ENCODE measurements around the gene GALNT3.

GALNT3 gene

GRCh38 chr2:165796129-165796528, 2.1 kb upstream of the GALNT3 start:
- DNase-seq (ENCODE audit: low read depth, low spot score) = no peak

GRCh38 chr2:165795011-165795410, 964 bp upstream of the GALNT3 start:
- DNase-seq (ENCODE audit: low read depth, low spot score) = no peak

GRCh38 chr2:165794536-165794928, 485 bp upstream of the GALNT3 start:
- DNase-seq (ENCODE audit: low read depth, low spot score) = no peak

- no peak for DNase-seq (ENCODE audit: low read depth, low spot score)
These were observed 777 bp downstream of the GALNT3 start for GRCh38 chr2:165793161-165793778.

- no peak for DNase-seq (ENCODE audit: low read depth, low spot score)
These were observed 2.0 kb downstream of the GALNT3 start for GRCh38 chr2:165792104-165792454.

- DNase-seq (ENCODE audit: low read depth, low spot score) = no peak
These were observed 2.5 kb downstream of the GALNT3 start for GRCh38 chr2:165791421-165792103.

- no peak for DNase-seq (ENCODE audit: low read depth, low spot score)
These were observed 3.6 kb downstream of the GALNT3 start for GRCh38 chr2:165790466-165790865.

- DNase-seq (ENCODE audit: low read depth, low spot score) = no peak
These were observed 6.7 kb downstream of the GALNT3 start for GRCh38 chr2:165787334-165787733.

GRCh38 chr2:165779706-165780105, 14.3 kb downstream of the GALNT3 start:
- DNase-seq (ENCODE audit: low read depth, low spot score) = no peak

GRCh38 chr2:165778653-165779451, 15.2 kb downstream of the GALNT3 start:
- no peak for DNase-seq (ENCODE audit: low read depth, low spot score)

GRCh38 chr2:165778187-165778556, 15.9 kb downstream of the GALNT3 start:
- DNase-seq (ENCODE audit: low read depth, low spot score) = no peak

- DNase-seq (ENCODE audit: low read depth, low spot score) = no peak
These were observed 16.4 kb downstream of the GALNT3 start for GRCh38 chr2:165777522-165778186.

GRCh38 chr2:165776796-165777195, 17.3 kb downstream of the GALNT3 start:
- no peak for DNase-seq (ENCODE audit: low read depth, low spot score)

- no peak for DNase-seq (ENCODE audit: low read depth, low spot score)
These were observed 18.0 kb downstream of the GALNT3 start for GRCh38 chr2:165776013-165776412.

GRCh38 chr2:165773684-165774083, 20.4 kb downstream of the GALNT3 start:
- DNase-seq (ENCODE audit: low read depth, low spot score) = no peak

GRCh38 chr2:165772183-165772582, 21.9 kb downstream of the GALNT3 start:
- DNase-seq (ENCODE audit: low read depth, low spot score) = no peak

- no peak for DNase-seq (ENCODE audit: low read depth, low spot score)
These were observed 27.6 kb downstream of the GALNT3 start for GRCh38 chr2:165766326-165766927.

- no peak for DNase-seq (ENCODE audit: low read depth, low spot score)
These were observed 31.3 kb downstream of the GALNT3 start for GRCh38 chr2:165762723-165763122.

- DNase-seq (ENCODE audit: low read depth, low spot score) = no peak
These were observed 36.0 kb downstream of the GALNT3 start for GRCh38 chr2:165757906-165758675.

GRCh38 chr2:165746501-165746900, 47.5 kb downstream of the GALNT3 start:
- DNase-seq (ENCODE audit: low read depth, low spot score) = no peak

- DNase-seq (ENCODE audit: low read depth, low spot score) = no peak
These were observed 48.1 kb downstream of the GALNT3 start for GRCh38 chr2:165745916-165746315.
